Measurements from ENCODE around the gene AARS2.

- no peak for TF ChIP-seq CTCF (IDR thresholded peaks at IDR 0.05; ENCODE audit: poor library complexity)
- TF ChIP-seq EZH2 (IDR thresholded peaks at IDR 0.05; ENCODE audit: borderline replicate concordance): no peak
- no peak for TF ChIP-seq EZH2phosphoT487 (IDR thresholded peaks at IDR 0.05; ENCODE audit: low read depth, severe bottlenecking, unreplicated experiment)
Measured at GRCh38 chr6:44307217-44307616, 5.9 kb downstream of the AARS2 start.

Data from hepatocyte (in vitro differentiated cells).